Measurements from ENCODE around the gene POU1F1. TPM values are rescaled to one million over a fixed set of nuclear protein-coding genes. Genes with fewer than 3 reads are reported as not detected.
A peak's percentile ranks its signal among the peaks of the same experiment; 100 is the strongest.

Gene POU1F1
- total RNA-seq, 1 experiment from 2014 or later = not detected

DNA sequence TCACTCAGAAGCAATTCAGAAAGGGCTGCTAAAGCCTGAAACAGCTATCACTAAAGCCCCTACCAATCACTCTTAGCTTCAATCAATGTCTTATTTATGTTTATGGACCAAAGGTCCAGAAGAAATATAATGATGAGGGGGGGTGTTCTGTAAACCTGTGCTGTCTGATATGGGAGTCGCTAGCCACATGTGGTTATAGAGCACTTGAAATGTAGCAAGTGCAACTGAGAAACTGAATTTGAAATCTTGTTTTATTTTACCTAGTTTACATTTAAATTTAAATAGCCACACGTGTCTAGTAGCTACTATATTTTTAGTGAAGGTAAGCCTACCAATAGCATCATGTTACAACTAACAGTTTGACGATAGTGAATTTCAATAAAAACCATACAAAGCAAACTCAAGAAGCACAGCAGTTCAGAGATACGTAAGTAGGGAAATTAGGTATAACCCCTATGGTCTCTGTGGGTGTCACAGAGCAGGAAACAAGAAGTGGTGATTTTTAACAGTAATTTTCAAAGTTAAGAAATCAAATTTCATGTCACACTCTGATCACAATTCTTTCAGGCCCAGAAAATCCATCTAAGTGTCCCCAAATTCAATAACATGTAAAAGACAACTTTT is 3.6 kb downstream of the POU1F1 start:
- H3K36me3 ChIP-seq (ENCODE audit: low read depth, low read length) = no peaks in the 10 kb centered on the region
- H3K4me3 ChIP-seq (ENCODE audit: low read length) = no peak overlapping the region
- no peak for ATAC-seq
- peaks cover 12% of the 10 kb centered on the region; the same call in 1 of the 2 replicates for H3K4me1 ChIP-seq (ENCODE audit: insufficient read depth, low read length)
- no peaks in the 10 kb centered on the region for H3K9me2 ChIP-seq (replicated peaks; ENCODE audit: low read length)
- no peak overlapping the region for H3K27ac ChIP-seq (ENCODE audit: low read length)
- no peaks in the 10 kb centered on the region for H3F3A ChIP-seq (ENCODE audit: low read length, unreplicated experiment)
- no peaks in the 10 kb centered on the region for H3K79me2 ChIP-seq (ENCODE audit: low read length)
- intact Hi-C loops (cut with micrococcal nuclease) = no loop called here
- BruUV-seq (replicated peaks) = no TSS peak
- no peak overlapping the region for H2AFZ ChIP-seq (ENCODE audit: low read length)
- no peaks in the 10 kb centered on the region for H4K20me1 ChIP-seq (ENCODE audit: low read length)
- no peak overlapping the region for H3K4me2 ChIP-seq (ENCODE audit: low read length)
- DNase-seq = no peak
- ChIA-PET POLR2A (ENCODE audit: unreplicated experiment) (no interaction called here), CTCF (interaction anchor here (0.6 kb wide), 1 partner anchor 321 kb away, joined by 4 read pairs; no protein-coding TSS in a partner anchor)
- H3K9ac ChIP-seq (ENCODE audit: low read length) = no peak overlapping the region
- no peaks in the 10 kb centered on the region for H3K9me3 ChIP-seq (ENCODE audit: low read length)
- TF ChIP-seq, protein P1, sequence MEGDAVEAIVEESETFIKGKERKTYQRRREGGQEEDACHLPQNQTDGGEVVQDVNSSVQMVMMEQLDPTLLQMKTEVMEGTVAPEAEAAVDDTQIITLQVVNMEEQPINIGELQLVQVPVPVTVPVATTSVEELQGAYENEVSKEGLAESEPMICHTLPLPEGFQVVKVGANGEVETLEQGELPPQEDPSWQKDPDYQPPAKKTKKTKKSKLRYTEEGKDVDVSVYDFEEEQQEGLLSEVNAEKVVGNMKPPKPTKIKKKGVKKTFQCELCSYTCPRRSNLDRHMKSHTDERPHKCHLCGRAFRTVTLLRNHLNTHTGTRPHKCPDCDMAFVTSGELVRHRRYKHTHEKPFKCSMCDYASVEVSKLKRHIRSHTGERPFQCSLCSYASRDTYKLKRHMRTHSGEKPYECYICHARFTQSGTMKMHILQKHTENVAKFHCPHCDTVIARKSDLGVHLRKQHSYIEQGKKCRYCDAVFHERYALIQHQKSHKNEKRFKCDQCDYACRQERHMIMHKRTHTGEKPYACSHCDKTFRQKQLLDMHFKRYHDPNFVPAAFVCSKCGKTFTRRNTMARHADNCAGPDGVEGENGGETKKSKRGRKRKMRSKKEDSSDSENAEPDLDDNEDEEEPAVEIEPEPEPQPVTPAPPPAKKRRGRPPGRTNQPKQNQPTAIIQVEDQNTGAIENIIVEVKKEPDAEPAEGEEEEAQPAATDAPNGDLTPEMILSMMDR (conservative IDR thresholded peaks at IDR 0.05; ENCODE audit: low read depth, low read length) = no peak
- TF ChIP-seq EZH2phosphoT487 (IDR thresholded peaks at IDR 0.05; ENCODE audit: borderline replicate concordance, low read length) (no peak), EZH2 (IDR thresholded peaks at IDR 0.05; ENCODE audit: low read length, unreplicated experiment) (no peak)
- H3K27me3 ChIP-seq (ENCODE audit: low read length) = no peaks in the 10 kb centered on the region

DNA sequence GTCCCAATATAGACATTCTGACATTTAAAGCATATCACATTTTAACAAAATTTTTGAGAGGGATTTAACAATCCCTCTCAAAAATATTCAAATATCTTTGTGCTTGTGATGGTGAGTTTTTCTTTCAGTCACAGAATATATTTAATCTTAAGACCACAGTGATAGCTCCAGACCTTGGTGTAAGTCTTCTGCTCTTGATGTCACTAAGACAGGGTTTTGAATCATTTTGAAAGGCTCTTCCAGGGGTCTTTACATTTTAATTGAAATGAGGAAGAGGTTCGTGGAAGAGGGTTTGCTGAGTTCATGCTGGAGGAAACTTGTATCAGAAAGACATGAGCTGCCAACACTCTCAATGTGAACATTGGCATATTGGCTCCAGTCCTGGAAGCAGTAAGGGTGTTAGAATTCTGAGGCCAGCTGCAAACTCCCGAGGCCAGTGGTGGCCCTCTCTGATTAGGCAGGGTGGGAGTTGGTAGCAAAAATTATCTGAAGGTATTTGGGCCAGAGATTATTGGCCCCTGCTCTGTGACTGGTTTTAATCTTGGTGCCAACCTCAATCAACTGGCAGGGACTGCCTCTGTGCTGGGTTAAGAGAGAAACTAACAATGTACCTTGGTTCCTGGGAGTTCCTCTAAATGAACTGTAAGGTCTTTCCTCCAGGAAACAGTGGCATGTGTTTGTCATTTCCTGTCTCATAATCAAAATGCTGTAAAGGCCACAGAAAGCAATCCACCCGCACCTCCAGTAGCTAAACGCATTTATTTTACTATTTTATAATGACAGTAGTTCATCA is 5.3 kb downstream of the POU1F1 start:
- no peak overlapping the region for H3K27ac ChIP-seq (ENCODE audit: low read length)
- CTCF ChIA-PET = no interaction called here

More for the DNA sequence above, 5.3 kb downstream of the POU1F1 start:
- peak; percentile 18 for DNase-seq
- Histone ChIP-seq H3F3A (ENCODE audit: low read length, unreplicated experiment) (peaks cover 3% of the 10 kb centered on the region), H3K36me3 (ENCODE audit: low read depth, low read length) (no peaks in the 10 kb centered on the region), H3K4me1 (ENCODE audit: insufficient read depth, low read length) (peaks cover 12% of the 10 kb centered on the region; the same call in 1 of the 2 replicates), H4K20me1 (ENCODE audit: low read length) (no peaks in the 10 kb centered on the region), H3K9ac (ENCODE audit: low read length) (no peak overlapping the region), H3K79me2 (ENCODE audit: low read length) (no peaks in the 10 kb centered on the region), H3K9me3 (ENCODE audit: low read length) (no peaks in the 10 kb centered on the region), H3K9me2 (replicated peaks; ENCODE audit: low read length) (no peaks in the 10 kb centered on the region), H3K27me3 (ENCODE audit: low read length) (no peaks in the 10 kb centered on the region), H3K4me3 (ENCODE audit: low read length) (no peak overlapping the region), H3K4me2 (ENCODE audit: low read length) (no peak overlapping the region), H2AFZ (ENCODE audit: low read length) (peak overlapping the region; percentile 36)
- ATAC-seq = peak; percentile 60
- no TSS peak for BruUV-seq (replicated peaks)
- TF ChIP-seq, protein P1 (conservative IDR thresholded peaks at IDR 0.05; ENCODE audit: low read depth, low read length) = no peak
- no peak for TF ChIP-seq EZH2phosphoT487 (IDR thresholded peaks at IDR 0.05; ENCODE audit: borderline replicate concordance, low read length)
- intact Hi-C loops (cut with micrococcal nuclease) = no loop called here
- POLR2A ChIA-PET (ENCODE audit: unreplicated experiment) = no interaction called here

Measured in PC-3 (cell line).